Embryonic facial prominence (tissue), 1 donor: Measurements from ENCODE around the gene SLC26A2.
"Not testable (repeated sequence)": the region's sequence is repeated elsewhere in the genome, so short reads cannot be mapped to it uniquely, and the experiment has no call there.

Experiments used
- DNase-seq: peaks from one replicate; pipeline ENCODE4 v3.0.0-alpha.2; 2016; ENCODE audit errors: extremely low spot score

The SLC26A2 gene

DNA sequence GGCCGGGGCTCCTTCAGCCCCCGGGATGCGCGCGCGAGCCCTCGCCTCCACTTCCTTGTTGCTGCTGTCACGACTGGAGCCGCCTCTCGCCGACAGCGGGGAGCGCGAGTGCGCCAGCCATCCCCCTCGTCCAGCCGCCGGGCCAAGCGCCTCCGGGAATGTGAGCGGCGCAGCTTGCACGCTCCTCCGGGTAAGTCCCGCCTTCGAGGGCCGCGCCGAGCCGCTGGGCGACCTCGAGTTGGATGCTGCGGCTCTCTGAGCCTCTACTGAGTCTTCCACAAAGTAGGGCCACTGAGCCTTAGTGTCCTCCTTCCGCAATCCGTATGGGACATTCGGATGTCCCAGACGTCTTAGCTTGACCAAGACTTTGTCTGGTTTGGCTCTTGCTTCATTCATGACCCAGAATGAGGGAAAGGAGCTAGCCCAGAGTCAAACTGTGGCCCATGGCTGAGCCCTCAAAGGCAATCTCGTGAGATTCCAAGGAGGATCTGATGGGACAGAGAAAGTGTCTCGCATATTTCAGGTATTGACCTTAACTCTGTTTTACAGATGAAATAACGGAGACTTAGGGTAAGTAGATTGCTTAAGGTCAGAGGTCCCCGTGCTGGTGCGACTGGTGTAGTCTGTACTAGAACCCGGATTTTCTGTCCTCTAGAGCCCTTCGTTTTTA lies 40.6 kb downstream of the SLC26A2 start:
- DNase-seq, result no peak

DNA sequence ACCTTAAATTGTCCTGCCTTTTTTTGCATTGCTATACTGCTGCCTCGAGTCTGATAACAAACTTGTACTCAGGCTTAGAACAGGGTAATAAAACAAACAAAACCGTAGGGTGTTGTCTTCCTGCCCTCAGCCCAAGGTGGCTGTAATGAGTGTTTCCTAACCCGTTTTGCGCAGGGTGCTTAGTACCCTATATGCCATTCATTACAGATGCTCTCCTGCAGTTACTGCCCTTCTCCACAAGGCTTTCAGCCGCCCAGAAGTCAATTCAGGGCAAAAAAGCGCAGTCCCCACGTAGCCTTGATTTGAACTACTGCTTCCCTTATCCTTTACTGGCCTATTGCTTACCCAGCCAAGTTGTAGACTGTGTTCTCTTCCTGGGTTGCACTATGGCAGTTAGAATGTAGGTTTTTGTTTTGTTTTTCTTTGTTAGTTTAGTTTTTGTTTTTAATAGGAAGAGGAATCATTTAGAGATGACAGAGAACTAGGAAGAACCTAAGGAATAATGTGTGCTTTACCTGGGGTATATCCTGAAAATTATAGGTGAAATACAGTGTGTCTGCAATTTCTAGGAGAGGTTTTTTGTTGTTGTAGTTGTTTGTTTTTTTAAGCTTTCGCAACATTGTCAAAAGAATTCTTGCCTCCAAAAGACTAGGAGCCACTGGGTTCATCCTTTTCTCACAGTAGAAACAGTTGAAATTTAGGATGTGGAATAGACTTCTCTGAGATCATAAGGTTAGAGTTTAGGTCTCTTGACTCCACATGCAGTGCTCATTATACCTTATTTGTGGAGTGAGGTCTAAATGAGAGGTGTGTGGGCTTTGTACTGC lies 41.3 kb downstream of the SLC26A2 start:
- peak; percentile 20 for DNase-seq

DNA sequence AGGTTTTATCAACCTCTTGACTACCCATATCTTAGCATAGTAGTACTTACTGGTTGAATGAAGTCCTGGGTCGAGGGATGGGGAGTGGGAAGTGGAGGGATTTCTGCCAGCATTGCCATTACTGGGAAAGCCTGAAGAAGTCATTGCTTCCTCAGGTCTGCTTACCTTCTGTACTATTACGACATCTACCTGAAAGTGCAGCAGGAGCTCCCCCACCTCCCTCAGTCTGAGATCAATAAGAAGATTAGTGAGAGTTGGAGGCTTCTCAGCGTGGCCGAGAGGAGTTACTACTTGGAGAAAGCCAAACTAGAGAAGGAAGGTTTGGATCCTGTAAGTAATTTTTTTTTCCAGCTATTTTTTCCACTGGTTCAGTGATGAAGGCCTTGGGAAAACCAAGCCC lies 45.8 kb downstream of the SLC26A2 start:
- DNase-seq, result no peak

DNA sequence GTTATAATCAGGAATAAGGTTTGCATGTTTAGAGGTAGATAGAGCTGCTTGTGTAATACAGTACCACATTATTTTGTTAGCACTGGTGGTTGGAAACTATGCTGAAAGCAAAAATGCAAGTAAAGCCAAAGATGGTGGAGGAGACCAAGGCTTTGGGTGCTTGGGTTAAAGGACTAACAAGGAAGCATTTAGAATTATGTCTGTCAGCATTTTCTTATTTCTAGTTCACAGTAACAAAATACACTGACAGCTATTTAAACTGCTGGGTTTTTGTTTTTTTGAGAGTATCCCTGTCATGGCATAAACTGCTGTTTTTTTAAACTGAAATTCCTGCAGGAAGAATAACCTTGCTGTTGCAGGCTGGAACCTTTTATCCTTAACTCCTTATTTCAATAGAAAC lies 46.5 kb downstream of the SLC26A2 start:
- no peak for DNase-seq

DNA sequence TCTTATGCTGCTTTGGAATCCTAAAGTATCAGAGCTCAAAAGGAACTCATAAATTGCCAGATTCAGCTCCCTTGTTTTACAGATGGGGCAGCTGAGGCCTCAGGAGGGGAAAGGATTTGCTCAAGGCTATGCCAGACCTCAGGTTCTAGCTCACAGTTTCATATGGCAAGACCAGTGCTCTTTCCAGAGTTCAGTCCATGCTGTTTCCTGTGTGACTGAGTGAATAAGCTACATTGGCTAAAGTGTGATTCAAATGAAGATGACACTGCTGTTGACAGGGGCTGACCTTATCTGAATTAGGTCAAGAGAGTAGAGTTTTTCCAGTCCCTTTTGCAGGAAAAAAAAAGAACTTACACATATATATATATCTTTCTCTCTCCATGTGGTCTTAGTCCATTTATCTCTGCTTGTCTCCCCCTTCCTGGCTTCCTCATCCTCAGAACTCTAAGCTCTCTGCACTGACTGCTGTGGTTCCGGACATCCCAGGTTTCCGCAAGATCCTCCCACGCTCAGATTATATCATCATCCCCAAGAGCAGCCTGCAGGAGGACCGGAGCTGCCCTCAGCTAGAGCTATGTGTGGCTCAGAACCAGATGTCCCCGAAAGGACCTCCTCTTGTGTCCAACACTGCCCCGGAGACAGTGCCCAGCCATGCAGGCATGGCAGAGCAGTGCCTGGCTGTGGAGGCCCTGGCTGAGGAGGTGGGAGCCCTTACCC lies 49.3 kb downstream of the SLC26A2 start:
- DNase-seq, result no peak

DNA sequence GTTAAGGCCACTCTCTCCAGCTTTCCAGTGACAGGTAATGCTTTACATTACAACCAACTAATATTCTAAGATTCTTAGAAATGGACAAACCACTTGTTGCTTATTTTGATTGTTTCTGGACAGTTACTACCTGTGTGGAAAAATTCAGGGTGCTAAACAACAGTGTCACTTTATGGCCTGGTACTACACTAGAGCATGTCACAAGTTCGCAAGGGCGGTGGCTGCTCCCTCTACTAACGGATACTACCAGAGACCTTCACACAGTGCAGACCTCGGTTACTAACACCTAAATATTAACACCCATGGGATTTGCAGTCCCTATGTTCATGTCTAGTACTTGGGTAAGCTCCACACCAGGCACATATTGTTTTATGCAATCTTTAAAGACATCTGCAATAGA lies 53.4 kb downstream of the SLC26A2 start:
- no peak for DNase-seq

DNA sequence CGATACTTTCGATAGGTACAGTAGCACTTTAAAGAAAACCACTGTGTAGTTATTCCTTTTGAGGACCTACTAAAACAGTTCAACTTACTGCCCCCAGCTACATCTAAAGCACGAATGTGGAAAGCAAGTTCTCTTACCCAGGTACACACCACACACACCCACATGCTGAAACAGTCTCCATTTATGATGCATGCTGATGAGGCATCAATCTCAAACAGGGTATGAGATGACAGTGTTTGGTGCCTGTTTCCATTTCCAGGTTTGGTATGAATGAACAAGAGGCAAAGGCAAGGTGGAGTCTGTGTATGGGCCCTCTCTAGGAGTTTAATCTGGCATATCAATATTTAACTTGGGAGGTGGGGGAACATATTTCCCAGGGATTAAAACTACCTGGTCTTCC lies 53.9 kb downstream of the SLC26A2 start:
- no peak for DNase-seq

DNA sequence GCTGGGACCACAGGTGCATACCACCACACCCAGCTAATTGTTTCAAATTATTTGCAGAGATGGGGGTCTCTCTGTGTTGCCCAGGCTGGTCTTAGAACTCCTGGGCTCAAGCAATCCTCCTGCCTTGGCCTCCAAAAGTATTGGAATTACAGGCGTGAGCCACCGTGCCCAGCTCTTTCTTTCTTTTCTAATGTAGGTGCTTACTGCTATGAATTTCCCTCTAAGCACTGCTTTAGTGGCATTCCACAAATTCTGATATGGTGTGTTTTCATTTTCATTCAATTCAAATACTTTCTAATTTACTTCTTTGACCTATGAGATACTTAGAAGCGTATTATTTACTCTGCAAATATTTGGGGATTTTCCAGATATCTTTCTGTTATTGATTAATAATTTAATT lies 54.9 kb downstream of the SLC26A2 start:
- DNase-seq, result no peak

DNA sequence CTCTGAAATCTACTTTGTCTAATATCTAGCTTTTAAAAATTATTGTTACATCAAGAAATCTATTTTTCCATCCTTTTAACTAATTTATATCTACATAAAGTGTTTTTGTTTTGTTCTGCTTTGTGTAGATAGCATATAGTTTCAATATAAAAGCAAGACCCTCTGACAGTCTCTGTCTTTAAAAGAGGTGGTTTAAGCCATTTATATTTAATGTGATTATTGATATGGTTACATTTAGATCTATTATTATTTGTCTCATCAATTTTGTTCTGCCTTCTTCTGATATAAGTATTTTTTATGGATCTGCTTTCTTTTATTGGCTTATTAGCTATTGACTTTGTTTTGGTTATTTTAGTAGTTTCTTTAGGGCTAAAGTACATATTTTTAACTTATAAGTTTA lies 56.0 kb downstream of the SLC26A2 start:
- DNase-seq, result no peak

DNA sequence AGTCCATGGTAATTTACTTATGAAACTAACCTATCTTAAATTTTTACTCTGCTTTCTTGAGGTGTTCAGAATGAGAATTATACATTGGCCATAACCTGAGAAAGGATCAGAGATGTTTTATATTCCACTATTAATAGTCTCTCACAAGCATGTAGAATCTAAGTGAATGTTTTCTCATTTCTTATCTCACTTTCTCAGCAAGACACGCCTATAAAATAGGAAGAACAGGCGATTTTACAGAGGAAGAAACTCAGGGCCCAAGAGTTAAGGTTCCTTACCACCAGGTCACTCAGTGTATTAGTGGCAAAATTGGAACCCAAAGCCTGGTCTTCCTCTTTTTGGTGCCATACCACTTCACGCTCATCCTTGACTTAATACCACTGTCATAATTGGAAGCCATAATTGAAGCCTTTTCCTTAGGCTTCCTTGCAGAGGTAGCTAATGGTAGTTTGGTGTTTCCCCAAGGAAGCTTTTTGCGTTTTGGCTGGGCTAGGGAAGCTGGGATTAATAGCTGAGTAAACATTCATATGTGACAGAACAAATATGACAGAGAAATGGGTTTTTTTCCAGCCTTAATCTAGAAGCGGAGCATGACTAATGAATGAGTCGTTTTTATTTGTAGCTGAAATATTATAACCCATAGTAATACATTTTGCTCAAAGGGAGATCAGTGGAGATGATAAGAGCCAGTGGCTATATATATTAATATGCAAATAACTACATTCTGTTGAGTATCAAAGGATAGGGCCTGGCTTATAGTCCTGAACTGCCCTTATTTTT lies 56.9 kb downstream of the SLC26A2 start:
- DNase-seq, result no peak

DNA sequence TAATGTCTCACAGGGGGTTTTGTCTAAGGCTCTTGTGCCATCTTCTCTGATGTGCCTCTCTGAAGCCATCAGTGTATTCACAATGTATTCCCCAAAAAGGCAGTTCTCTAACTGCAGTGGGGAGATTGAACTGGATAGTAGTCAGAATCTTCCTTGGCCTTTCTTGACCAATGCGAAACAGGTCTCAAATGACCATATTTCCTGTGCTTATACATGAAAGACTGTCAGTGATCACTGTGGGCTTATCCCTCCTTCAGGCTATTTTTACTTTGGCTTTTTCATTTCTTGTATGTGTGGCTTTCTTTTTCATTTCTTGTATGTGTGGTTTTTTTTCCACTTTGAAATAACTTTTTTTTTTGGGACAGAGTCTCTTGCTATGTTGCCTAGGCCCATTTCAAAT lies 59.7 kb downstream of the SLC26A2 start:
- DNase-seq, result no peak

DNA sequence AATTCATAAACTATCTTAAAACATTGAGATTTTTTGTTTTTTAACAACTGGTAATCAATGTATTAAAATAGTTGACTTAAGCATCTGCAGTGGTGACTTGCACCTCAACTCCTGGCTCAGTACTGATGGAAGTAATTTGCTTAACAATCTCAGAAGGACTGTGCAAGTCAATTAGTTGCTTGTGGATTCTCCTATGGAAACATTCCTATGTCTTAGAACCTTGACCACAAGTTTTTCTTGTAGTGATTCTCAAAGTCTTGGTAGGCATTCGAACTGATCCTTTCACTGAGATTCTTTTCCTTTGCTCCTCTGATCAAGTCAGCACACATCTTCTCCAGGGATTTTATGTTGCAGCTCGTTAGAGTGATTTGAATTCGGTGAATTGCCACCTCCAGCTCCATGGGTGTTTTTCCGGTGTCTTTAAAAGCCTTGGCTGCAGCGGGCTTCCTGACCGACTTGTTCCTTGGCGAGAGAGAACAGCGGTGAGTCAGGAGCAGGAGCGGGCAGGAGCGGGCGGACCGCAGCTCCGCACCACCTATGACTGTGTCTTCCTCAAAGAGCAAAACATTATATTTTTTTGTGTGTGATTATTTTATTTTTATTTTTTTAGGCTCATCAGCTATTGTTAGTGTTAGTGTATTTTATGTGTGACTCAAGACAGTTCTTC lies 61.1 kb downstream of the SLC26A2 start:
- no peak for DNase-seq

DNA sequence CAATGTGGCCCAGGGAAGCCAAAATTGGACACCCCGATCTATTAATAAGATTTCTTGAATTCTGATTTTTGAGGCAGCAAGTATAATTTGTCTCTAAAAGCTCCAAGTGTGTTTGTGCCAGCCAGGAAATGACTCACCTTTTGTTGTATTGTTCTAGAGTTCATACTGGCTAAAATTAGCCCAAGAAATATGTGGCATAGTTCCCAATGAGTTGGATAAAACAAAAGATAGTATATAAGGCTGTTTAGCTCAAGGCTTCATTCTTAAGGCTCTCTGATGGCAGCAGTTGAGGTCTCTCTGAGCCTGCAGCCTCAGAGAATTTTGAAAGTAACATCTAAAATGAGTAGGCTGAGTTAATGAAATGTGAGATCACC lies 61.6 kb downstream of the SLC26A2 start:
- no peak for DNase-seq

DNA sequence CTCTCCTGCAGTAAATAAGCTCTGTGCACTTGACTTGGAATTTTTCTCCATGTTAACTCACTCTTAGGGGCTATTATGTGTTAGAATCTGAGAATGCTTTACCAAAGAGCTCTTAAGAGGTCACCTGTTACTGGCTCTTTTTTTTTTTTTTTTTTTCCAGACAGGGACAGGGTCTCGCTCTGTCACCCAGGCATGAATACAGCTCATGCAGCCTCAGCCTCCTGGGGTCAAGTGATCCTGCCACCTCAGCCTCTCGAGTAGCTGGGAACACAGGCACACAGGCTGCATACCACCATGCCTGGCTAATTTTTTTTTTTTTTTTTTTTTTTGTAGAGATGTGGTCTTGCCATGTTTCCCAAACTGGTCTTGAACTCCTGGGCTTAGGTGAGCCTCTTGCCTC lies 62.1 kb downstream of the SLC26A2 start:
- DNase-seq, result no peak

DNA sequence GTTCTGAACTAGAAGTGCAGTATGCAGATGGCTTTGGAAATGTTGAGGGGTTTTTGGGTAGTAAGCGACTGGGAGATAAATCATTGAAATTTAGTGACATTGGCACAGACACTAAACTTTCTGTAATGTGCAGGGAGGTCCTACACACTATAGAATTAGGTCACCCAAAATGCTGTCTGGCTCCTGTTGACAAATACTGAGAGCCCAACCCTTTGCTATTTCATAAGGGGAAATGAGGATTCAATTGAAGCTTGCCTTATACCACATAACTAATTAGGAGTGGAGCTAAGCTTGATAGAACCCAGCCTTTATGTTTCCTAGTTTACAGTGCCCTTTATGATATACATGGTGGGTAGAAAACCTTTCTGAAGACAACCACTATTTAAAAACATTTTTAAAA lies 62.6 kb downstream of the SLC26A2 start:
- DNase-seq, result no peak

DNA sequence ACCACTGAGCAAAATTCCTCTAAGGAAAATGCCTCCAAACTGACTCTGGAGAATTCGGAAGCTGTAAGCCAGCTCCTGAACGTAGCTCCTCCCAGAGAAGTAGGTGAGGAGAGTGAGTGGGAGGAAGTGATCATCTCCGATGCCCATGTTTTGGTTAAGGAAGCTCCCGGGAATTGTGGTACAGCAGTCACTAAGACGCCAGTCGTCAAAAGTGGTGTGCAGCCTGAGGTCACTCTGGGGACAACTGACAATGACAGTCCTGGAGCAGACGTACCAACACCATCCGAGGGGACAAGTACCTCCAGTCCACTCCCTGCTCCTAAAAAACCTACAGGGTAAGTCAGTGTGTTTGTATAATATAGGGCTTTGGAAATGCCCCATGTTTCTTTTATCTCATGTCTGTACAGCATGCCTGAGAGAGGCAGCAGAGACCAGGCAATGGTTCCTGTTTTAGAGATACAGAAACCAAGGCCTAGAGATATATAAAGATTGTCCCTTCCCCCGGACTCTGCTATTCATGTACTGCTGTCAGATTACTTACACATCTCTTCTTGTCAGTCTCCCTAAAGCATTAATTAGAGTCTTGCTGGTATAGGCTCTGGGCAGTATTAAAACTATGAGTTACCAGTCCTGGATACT lies 63.9 kb downstream of the SLC26A2 start:
- no peak for DNase-seq

DNA sequence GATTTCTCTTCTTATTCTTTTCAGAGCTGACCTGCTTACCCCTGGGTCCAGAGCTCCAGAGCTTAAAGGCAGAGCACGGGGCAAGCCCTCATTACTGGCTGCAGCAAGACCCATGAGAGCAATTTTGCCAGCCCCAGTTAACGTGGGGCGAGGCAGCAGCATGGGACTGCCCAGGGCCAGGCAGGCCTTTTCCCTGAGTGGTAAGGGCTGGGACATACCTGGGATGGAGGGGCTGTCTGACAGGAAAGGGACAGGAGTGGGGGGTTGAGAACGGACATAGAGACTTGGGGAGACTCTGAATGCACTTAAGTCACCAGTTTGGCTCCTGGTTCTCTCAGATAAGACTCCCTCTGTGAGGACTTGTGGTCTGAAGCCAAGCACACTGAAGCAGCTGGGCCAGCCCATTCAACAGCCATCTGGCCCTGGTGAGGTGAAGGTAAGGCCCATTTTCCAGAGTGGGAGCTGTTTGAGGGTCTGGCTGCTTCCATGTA lies 66.2 kb downstream of the SLC26A2 start:
- DNase-seq, result no peak

DNA sequence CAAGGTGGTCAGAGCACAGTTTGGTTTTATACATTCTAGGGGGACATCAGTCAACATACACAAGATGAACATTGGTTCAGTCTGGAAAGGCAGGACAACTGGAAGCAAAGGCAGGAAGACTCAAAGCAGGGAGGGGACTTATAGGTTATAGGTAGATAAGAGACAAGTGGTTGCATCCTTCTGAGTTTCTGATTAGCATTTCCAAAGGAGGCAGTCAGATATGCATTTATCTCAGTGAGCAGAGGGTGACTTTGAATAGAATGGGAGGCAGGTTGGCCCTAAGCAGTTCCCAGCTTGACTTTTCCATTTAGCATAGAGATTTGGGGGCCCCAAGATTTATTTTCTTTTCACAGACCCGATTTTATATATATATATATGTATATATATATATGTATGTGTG lies 67.5 kb downstream of the SLC26A2 start:
- DNase-seq, result not testable (repeated sequence)

DNA sequence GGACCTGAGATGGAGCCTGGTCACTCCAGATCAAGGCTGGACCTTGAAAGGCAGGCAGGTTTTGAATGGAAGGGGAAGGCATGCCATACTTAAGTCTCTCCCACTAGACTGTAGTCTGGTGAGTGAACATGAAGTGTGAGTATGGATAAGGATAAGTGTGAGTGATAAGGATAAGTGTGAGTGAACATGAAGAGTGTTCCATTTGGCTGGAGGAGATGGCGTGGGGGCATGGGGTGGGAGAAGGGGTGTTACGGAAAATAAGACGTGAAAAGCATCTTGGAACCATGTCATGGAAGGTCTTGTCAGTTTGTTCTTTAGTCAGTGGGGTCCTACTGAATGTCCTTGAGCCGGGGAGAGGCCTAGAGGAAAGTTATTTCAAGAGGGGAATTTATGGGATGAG lies 72.8 kb downstream of the SLC26A2 start:
- no peak for DNase-seq

DNA sequence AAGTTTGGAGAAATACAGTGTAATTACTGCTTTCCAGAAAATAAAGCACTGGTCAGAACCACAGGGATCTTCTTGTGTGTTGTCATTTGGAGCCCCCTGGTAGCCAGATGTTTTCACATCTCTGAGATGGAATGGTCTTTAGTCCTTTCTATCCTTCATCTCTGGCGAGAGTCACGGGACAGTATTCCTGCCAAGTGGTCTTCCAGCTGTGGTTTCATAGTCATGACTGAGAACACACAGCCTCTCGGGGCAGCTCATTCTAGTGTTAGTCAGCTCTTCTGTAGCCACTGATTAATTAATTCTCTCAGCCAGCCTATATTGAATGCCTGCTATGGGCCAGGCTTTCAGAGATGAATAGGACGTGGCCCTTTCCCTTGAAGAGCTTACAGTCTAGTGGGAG lies 74.1 kb downstream of the SLC26A2 start:
- no peak for DNase-seq
